CD4-positive, alpha-beta T cell treated with Interleukin-1 beta for 1 hour (primary cell): Measurements from ENCODE around the gene TAF10.

Experiments
- DNase-seq, 2 donors: peaks; one replicate each; pipeline ENCODE4 v3.0.0-alpha.2; 2020 to 2022

TAF10 gene

GRCh38 chr11:6612213-6613041, at the start of gene TAF10:
TAF10 (minus strand) TSS chr11:6612216; CDS start chr11:6612189, 27 bp downstream.
- peak; percentile 95 to 96 for DNase-seq

GRCh38 chr11:6660712-6661111, 48.7 kb upstream of the TAF10 start:
- no peak for DNase-seq

DNA sequence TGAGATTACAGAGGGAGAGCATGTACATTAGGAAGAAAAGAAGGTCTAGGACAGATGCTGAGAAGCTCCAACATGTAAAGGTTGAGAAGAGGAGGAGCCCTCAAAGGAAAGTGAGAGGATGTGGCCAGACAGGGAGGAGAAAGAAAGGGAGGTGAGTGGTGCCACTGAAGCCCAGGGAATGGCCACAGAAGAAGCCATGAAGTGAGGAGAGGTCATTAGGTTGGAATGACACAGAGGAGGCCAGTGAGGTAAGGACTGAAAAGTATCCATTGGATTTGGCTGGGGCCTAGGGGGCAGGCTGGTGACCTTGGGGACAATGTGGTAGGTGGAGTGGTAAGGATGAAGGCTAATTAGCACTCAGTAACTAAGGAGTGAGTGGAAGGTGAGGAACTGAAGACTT, 46.6 kb upstream of the TAF10 start:
- DNase-seq = no peak

- no peak for DNase-seq
Observed at GRCh38 chr11:6657346-6657745, 45.3 kb upstream of the TAF10 start.

DNA sequence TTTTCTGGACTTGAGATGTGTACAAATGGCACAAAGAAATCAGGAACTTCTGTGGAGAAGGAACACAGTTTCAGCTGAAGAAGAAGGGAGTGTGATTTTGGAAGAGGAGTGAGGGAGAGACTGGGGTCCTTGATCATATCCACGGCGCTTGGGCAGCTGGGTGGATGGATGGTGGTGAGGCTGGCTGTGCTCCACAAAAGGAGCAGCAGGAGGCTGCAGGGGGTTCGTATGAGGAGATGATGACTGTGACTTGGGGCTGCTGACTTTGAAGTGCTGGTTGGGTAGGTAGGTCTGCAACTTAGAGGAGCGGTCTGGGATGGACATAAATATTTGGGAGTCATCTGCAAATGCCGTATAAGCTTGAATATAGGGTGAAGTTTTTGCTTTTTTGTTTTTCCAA, 44.9 kb upstream of the TAF10 start:
- no peak for DNase-seq

GRCh38 chr11:6656584-6656915, 44.5 kb upstream of the TAF10 start:
- DNase-seq = no peak

DNA sequence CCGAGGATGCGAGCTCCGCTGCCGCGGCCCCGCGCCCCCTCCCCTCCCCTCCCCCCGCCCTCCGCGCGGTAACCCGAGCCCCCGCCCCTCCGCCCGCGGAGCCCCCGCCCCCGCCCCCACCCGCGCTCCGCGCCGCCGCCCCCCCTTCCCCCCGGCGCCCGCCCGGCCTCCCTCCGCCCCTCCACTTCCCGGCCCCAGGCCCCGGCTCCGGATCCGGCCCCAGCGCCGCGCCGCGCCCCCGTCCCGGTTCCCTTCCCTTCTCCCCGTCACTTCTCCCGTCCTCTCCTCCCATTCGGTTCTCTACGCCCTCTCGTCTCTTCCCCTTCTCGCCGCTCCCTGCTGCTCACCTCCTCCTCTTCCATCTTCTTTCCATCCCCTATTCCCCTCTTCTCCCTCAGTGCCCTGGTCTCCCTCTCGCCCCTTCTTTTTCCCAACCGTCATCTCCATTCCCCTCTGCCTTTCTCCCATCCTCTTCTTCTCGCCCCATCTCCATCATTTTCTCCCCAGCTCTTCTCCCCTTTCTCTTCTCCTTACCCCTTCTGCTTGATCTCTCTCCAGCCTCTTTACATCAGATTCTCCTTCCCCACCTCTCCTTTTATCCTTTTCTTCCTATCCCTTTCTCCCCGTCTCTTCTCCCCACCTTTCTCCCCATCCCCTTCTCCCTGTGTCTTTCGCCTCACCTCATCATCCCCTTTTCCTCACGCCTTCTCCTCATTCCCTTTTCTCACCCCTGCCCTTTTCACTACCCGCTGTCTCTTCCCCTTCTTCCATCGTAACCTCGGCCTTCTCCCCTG, 44.0 kb upstream of the TAF10 start, which contains the start of gene DCHS1:
TSS of gene DCHS1 (minus strand) at position 20 of the 794 bp plus-strand sequence. CDS start 14,196 bp downstream, outside the sequence.
- no peak for DNase-seq

DNA sequence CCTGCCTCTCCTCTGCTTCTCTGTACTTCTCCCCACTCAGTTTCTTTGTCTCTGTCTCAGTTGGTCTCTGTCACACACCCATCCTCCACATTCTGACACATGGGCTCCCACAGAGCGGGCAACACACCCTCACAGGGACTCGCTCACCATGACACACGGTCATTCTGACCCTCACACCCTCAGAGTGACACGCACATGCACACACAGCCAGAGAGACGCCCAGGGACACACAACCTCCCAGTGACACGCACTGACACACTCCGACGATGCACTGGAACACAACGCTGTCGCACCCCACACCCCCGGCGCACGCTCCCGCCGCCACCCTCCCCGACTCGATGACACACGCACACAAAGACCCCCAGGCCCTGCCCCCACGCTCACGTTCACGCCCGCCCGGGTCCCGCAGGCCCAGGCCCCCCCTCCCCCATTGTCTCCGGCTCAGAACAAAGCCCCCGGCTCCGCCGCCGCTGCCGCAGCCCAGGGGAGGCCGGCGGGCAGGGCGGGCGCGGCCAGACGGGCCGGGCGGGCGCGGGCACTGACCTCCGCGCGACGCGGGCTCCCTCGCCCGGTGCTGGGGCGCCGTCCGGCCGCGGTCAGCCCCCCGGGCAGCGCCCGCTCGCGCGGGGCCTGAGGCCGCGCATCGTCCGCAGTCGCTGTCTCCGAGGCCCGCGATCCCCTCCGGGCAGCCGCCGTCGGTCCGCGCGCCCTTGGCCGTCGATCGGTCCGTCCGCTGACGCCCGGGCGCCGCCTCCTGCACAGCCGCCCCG, 43.2 kb upstream of the TAF10 start:
- DNase-seq = peak; percentile 29 to 30

DNA sequence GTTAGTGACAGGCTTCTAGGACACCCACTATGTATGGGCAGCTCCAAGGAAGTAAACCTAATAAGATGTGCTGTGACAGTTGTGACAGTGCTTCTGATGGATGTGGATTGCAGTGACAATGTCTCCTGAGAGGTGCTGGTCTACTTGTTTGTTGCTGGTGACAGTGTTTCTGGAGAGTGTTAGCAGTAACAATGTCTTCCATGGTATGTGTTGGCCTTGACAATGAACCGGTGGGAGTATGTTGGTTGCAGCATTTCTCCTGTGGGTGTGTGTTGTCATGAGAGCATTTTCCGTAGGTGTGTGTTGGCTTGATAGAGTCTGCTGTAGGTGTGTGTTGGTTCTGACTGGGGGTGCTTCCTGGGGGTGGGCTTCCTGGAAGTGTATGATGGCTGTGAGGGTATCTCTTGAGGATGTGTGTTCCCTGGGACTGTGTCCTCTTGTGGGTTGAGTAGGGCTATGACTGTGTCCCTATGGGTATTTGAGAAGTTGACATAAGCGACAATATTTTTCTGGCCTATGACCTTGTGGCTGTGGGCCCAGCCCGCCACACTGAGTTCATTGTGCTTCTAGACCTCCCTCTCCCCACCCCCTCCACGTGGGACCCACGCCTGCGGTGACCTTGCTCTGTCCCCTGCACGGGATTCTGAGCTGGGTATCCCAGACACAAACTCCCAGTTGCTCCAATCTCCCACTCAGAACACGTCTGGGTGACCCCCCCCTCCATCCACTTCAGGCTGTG, 42.4 kb upstream of the TAF10 start:
- no peak for DNase-seq

GRCh38 chr11:6653656-6654055, 41.6 kb upstream of the TAF10 start:
- DNase-seq = no peak

DNA sequence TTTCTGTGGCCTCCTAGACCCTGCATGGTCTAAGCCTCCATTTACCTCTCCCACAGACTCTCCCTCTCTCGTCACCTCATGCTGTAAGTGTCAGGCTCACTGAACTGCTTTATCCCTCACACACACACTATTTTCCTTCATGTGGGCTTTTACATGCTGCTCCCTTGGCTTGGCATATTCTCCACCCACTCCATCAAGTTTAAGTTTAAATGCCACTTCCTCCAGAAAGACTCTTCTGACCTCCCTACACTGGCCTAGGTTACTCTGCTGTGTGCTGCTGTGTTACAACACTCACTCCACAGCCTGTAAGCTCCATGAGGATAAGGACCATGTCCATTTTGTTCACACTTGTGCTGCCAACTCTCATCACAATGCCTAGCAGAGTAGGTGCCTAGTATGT, 41.1 kb upstream of the TAF10 start:
- DNase-seq = no peak

DNA sequence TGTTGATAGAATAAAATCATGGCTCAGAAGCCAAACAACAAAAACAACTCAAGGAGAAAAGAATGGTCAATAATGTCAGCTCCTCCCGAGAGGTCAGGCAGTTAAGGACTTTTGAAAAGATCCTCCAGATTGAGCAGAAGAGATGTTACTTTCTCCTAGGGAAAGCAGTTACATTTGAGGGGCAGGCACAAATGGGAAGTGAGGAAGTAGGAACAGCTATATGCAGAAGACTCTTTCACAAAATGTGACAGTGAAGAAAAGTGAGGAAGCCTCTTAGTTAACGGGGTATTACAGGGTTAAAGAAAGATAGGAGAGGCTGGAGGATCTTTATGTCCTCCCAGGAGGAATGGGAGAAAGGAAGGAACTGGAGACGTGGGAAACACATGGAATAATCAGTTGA, 40.2 kb upstream of the TAF10 start:
- DNase-seq = no peak

DNA sequence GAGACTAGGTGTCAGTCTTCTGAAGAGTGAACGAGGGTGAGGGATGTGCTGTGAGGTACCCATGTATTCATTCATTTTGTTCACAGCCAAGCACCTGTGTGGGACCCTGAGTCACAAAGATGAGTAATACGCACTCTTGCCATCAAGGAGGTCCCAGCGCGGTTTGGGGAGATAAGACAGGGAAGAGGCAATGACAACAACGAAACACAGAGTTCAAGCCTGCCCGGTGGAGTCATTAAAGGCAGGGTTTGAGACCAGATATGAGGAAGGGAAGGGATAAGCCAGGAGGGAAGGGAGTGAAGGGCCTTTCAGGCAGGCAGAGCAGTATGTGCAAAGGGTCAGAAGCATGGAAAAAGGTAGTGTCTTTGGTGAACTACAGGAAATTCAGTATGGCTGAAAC, 39.0 kb upstream of the TAF10 start:
- DNase-seq = no peak

DNA sequence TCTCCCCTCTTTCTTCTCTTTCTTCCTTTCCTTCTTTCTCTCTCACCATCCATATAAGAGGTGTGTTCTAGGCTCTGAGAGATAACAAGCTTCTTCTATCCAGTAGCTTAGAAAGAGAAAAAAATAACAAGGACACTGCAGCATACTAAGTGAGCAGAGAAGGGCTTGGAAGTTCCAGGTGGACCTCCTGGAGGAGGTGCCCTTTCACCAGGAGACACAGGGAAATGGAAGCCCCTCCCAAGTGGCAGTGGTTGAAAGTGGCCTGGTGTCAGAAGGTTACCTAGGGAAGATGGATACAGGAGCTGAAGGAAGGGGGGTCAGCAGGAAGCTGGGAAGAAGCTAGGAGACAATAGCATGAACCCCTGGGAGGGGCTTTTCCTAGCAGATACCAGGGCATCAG, 38.1 kb upstream of the TAF10 start:
- DNase-seq = no peak

- no peak for DNase-seq
Observed at GRCh38 chr11:6648501-6648900, 36.5 kb upstream of the TAF10 start.

- DNase-seq = no peak
Observed at GRCh38 chr11:6647836-6648235, 35.8 kb upstream of the TAF10 start.

DNA sequence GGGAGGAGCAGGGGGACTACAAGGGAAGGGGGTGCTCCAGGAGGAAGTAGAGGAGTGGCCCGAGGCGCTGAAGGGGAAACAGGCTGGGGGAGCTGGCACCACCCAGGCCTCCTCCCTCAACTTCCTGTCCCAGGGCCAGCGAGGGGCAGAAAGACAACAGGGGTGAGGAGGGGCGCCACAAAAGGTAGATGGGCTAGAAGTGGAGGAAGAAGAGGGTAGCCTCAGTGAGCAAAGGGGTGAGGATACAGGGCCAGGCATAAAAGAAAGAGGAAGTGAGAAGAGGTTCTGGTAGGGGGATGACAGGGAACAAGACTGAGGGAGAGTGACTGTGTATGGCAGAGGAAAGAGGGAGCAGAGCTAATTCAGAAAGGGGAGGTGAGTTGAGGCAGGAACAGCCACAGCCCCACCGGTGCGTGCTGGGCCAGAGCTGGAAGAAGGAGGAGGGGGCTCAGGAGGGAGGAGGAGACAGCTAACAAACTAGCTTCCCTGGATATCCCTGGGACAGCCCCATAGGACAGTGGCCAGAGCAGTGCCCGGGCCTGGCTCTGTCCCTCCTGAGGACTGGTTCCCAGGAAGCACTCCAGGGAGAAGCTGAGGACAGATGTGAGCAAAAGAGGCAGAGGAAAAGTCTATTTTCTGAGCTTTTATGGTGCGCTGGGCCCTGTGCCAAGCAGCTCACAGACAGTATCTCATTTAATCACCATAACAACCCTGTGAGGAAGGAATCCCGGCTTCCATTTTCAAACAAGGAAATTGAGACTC, 35.1 kb upstream of the TAF10 start:
- peak; percentile 36 to 40 for DNase-seq

- DNase-seq = no peak
Observed at GRCh38 chr11:6646576-6646917, 34.5 kb upstream of the TAF10 start.

- no peak for DNase-seq
Observed at GRCh38 chr11:6646071-6646470, 34.1 kb upstream of the TAF10 start.

GRCh38 chr11:6642957-6643356, 30.9 kb upstream of the TAF10 start:
- no peak for DNase-seq

DNA sequence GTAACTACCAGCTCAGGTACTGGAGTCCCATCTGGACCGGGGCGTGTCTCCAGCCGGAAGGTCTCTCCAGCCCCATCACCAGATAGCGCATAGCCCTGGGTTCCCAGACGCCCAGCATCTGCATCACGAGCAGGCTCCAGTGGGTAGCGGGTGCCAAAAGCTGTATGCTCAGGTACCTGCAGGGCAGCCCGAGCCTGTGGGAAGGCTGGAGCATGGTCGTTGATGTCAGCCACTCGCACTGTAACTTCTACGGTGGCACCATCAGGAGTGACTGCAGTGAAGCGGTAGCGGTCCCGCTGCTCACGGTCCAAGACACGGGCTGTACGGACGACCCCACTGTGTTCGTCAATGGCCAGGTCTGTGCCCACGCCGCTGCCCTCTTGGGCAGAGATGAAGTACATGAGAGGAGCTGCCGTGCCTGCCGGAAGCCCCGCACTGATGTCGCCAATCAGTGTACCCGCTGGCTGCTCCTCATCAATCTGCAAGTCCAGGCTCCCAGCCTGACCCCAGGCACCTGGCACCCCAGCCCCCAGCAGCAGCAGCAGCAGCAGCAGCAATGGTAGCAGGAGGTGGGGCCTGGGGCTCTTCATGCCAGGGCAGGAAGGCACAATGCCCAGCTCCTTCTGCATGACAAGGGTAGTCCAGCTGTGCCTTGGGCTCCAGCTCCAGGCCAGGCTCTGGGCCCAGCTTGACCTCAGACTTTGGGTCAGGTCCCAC, 29.1 kb upstream of the TAF10 start:
- no peak for DNase-seq
